Measurements from ENCODE around the gene GALNT18.

Gene GALNT18

DNA sequence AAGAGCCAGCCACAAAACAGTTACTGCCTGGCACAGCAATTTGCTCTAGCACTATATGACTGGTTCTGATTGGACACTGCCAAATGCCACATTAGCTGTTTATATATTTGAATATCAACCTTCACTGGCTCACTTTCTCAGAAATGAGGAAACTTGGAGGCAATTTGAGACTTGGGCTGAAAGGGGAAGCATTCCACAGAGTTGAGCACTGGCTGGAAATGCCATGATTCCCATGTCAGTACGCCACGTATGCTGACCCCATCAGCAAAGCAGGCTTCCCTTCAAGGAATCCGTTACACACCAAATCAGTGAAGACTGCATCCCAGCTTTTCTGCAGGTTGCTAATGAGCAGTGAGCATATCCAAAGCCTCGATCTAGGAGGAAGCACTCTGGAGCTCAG, 34.7 kb downstream of the GALNT18 start:
- no peak for DNase-seq (ENCODE audit: low read depth in 2 of 2)

- DNase-seq (ENCODE audit: low read depth in 2 of 2), result no peak
Observed at GRCh38 chr11:11586465-11586864, 35.3 kb downstream of the GALNT18 start.

DNA sequence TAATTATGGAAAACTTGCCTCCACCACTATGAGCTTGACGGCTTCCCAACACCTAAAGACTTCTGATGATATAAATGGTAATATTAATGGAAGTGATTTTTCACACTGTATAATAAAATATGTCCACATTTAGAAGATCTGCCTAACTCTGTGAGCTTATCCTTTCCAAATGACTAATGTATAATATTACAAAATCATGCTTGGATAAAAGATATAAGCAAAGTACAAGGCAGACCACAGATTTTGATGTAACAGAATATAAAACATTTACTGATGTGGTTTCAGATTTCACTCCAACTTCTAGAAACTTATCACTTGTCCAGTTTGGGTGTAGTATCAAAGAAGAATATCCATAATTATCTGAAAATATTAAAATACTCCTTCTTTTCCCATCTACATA, 36.9 kb downstream of the GALNT18 start:
- no peak for DNase-seq (ENCODE audit: low read depth in 2 of 2)

DNA sequence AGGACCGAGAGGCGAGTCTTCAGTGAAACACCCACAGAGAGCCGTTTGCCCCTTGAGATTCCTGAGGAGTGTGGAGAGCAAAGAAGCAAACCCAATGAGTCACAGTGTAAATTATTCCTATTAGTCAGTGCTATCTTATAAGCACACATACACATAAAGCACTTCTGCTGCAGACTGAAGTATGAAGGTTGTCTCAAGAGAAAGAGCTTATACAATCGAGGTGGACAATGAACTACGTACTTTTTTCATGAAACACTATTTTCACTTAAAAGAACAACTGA, 37.3 kb downstream of the GALNT18 start:
- no peak for DNase-seq (ENCODE audit: low read depth in 2 of 2)

DNA sequence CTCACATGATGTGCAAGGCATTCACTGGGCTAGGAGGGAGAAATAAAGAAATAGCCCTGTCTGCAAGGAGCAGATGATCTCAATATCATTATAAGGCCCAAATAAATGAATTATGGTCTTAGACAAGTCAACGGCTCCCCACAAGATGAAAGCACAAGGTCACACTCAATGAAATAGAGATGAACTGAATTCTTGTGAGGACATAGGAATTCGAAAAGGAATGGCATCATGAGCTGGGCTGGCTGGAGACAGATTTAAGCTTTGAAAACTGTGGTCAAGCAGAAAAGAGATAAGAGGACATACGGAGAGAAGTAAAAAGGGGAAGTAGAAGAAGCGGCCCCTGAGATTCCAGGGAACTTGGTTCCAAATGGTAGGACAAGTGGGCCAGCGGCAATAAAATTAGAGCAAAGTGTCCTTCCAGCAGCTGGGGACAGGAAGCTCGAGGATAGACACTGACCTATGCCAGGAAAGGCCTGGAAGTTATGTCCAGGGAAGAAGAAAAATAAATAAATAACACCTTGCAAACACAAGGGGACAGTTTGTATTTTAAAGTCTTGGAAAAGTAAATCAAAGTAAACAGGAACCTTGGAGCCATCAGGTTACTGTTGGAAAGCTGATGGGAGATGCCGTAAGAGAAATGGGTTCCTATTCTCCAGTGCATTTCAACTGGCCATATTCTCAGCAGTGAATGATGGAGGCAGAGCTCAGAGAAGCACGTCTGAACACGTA, 37.8 kb downstream of the GALNT18 start:
- no peak for DNase-seq (ENCODE audit: low read depth in 2 of 2)

DNA sequence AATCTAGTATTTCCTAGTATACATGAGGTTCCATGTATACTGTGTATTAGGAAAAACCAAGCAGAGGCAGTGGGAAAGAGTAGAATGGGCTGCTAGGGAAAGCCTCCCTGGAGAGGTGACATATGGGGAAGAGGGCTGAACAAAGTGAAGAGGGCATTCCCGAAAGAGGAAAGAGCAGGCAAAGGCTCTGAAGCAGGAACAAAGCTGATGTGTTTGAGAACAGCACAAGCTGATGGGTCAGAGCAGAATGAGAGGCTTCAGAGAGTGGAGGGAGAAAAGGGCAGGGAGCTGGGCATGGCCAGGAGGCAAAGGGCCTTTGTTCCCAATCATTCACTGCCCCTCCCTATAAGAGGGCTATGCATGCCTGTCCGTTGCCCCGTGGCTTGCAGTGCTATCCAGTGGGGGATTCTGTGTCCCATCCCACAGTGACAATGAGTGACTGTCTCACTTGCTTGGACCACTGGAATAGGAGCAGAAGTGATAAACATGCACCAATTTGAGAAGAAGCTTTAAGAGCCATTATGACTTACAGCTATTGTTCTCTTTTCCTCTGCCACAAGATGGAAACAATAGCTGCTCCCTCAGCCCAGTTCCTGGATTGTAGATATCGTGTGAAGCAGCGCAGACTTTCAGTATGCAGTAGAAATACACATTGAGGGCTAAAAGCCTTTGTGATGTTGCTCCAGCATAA, 39.6 kb downstream of the GALNT18 start:
- DNase-seq (ENCODE audit: low read depth in 2 of 2), result no peak

- no peak for DNase-seq (ENCODE audit: low read depth in 2 of 2)
Observed at GRCh38 chr11:11581481-11581880, 40.3 kb downstream of the GALNT18 start.

DNA sequence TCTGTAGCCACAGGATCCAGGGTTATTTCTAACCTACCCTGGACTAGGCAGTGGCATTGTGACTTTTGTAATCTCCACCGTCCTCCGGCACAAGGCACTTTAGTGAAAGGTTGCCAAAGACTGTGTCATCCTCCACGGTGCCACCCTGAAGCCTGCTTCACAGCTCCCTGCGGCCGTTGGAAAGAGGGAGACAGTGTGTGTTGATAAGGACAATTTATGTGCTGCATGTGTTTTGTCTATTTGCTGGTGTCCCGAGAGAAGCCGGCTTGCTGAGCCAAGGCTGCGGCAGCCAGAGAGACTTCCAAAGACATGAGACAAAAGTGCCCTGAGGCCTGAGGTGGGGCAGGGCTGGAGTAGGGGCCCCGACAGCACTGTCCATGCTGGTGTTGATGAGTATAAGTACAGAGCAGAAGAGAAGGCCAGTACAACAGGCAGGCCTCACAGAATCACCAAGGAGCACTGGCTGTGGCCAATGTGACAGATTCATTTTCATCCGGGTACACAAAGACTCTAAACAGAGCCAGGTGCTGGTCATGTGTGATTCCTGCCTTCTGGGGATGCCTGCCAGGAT, 40.9 kb downstream of the GALNT18 start:
- DNase-seq (ENCODE audit: low read depth in 2 of 2), result no peak

- DNase-seq (ENCODE audit: low read depth in 2 of 2), result no peak
Observed at GRCh38 chr11:11580012-11580411, 41.8 kb downstream of the GALNT18 start.

DNA sequence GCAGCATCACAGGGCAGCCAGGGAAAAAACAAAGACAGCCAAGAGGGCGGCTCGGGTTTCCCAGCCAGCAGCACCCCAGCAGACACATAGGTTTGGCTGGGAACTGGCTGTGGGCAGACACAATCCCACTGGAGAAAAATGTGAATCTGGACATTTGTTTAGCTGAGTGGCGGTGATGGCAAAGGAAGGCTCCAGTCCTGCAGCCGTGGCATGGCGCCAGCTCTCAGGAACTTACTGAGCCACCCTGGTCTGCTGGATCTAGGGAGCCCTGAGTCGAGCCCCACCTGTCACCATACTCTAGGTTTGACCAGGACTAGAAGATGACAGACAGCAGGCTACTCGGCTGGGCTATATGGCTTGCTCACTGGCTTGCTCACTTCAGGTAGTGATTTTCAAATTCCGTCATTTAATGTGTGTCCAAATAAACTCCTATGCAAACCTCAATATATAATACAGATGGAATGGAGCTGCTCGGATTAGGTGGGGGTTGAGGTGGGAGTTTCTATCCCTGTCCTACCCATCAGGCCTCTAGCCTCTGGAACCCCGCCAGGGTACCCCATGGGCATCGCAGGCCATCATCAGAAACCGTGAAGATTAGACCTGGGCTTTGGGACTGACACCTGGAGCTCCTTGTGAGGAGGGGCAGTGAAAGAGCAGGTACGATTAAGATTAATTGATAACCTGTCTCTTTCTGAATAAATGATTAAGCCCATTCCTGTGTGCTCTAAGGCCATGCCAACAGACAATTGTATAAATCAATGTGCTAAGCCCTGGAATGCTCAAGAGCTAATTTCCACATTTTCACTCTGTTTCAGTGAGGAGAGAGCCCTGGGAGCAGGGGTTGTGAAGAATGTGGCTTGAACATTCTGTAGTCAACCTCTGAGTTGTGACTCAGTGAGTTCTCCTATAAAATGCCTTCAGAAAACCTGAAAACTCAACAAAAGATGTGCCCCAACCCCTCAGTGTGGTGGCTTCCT, 42.5 kb downstream of the GALNT18 start:
- DNase-seq (ENCODE audit: low read depth in 2 of 2), result no peak

DNA sequence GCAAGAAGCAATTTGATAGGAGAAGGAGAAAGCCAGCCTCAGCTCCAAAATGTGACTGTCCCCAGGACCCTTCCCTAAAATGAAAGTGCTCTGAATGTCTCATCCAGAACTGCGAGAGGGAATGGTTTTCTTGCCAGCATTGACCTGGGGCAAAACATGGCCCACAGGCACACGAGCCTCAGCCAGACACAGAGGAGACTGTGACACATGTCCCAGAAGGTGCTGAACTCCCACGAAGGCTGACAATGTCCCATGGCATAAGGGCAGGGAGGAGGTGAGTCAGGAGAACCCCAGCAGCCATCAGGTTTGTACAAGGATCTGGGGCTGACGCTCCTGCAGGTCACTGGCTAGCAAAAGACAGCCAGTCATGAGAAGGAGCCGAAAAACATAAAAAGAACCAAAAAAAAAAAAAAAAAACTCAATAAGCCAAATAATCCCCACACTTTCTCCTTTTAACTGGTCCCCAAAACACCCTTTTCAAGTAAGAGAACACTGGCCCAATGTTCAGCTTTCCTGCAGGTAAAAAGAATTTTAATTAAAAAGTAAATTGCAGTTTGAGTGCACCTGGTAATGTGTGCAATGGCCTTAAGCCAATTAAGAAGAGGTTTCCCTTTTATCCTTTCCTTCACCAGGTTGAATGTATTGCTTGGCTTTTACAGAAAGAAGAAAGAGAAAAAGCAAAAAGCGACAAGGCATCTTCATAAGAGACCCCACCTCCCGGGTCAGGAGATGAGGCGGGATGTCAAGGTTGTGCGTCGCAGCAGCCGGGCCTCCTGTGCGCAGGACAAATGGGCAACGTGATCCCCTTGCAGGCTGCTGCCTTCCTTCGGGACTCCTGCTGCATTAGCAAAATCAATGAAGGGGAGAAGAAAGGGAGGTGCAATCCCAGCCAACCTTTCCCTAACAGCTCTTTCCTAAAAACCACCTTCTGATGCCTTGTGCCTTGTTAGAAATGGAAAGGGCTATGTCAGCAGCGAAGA, 43.6 kb downstream of the GALNT18 start:
- DNase-seq (ENCODE audit: low read depth in 2 of 2), result no peak

GRCh38 chr11:11577251-11577855, 44.5 kb downstream of the GALNT18 start:
- no peak for DNase-seq (ENCODE audit: low read depth in 2 of 2)

DNA sequence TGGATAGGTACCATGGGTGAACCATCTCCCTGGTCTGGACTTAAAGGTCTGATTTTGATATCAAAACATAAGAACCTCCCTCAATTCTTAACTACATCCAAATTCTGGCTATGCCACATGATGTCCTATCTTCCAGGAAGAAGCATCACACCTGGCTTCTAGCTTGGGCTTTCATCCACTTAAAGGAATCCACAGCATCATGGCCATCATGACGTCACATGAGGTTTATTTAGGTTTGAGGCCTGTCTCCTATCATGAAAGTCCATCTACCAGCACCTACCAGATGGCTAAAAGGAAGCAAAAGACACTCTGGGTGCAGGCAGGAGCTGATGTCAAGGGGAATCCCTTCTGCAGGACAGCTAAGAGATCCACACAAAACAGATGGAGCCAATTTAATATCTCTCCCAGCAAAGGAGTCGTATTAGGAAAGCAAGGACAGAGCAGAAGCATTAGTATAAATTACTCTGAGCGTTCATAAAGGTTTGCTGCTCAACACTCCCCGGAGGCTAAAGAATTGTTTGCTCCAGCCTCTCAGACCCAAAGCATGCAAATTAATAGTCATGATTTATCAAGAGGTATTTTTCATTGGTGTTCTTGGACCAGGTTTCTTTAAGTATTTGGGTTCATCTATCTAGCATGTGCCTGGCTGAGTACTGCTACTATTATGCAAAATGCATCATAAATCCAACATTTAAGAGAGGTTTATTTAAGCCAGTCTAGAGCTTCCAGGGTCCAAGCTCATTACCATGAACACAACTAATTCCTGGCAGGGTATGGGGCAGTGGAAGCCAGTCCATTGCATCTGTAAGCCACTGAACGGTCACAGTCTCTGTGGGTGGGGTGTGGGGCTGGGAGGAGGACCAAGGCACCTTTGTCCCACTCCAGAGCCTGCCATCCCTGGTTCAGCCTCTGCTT, 47.2 kb downstream of the GALNT18 start:
- no peak for DNase-seq (ENCODE audit: low read depth in 2 of 2)

GRCh38 chr11:11572386-11572785, 49.4 kb downstream of the GALNT18 start:
- no peak for DNase-seq (ENCODE audit: low read depth in 2 of 2)

DNA sequence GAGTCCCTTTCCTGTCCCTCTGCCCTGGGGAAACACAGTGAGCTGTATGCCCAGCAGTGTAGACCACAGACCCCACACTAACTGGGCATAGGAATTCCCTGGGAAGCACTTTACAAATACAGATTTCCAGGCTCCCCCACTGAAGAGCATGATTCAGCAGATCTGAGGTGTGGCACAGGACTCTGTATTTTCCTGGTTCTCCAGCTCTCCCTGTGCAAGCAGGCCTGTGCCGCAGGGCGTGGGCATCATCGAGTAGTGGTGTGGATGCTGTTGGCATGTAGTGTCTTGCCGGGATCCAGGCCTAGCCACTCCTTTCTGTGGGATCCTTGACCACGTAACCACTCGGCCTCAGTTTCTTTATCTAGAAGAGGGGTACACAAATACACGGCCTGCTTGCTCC, 49.9 kb downstream of the GALNT18 start:
- no peak for DNase-seq (ENCODE audit: low read depth in 2 of 2)

DNA sequence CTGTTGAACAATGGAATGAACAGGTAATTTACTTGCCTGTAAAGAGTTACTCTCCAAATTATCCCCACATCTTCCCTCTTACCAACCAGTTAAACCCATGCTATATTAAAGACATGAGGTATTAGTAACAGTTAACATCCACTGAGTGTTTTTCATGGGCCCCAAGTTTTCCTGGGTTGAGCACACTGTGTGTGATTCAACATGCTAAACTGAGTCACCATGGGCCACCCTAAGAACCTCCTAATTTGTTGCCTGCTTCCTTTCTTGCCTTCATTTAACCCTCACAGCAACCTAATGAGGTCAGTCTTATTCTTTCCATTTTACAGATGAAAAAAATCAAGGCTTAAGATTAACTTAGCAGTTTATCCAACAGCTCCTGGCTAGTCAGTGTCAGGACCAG, 51.0 kb downstream of the GALNT18 start:
- DNase-seq (ENCODE audit: low read depth in 2 of 2), result no peak

- no peak for DNase-seq (ENCODE audit: low read depth in 2 of 2)
Observed at GRCh38 chr11:11569936-11570491, 51.8 kb downstream of the GALNT18 start.

- no peak for DNase-seq (ENCODE audit: low read depth in 2 of 2)
Observed at GRCh38 chr11:11568651-11569229, 53.1 kb downstream of the GALNT18 start.

Measured in stimulated activated CD8-positive, alpha-beta memory T cell treated with anti-CD3 and anti-CD28 coated beads, Interleukin-15, amount 100 ng/mL, for 4 hours (primary cell).